B cell (primary cell): ENCODE measurements around the gene DAG1.

Experiments used
- CTCF ChIP-seq: fragments of 200-600 bp; IDR thresholded peaks from one replicate; pipeline ENCODE4 v1.8.0; 2022; ENCODE audit warnings: antibody characterized with exemption, mild to moderate bottlenecking
- EZH2 ChIP-seq: IDR thresholded peaks from 2 replicates; pipeline ENCODE4 v1.6.1; 2012; ENCODE audit warnings: borderline replicate concordance, low read depth, mild to moderate bottlenecking, moderate library complexity, low read length; ENCODE audit not compliant: insufficient read depth, poor library complexity, severe bottlenecking

- TF ChIP-seq CTCF (no peak), EZH2 (no peak)
Observed at GRCh38 chr3:49492969-49493368, 22.9 kb downstream of the DAG1 start.
